ENCODE results near the gene WFS1. TPM values are rescaled to one million over a fixed set of nuclear protein-coding genes. Genes with fewer than 3 reads are reported as not detected.

The WFS1 gene
- total and polyA plus RNA-seq, 2 of the 4 experiments (the other 2 are of a cell fraction): 9.7 to 42.4 TPM

DNA sequence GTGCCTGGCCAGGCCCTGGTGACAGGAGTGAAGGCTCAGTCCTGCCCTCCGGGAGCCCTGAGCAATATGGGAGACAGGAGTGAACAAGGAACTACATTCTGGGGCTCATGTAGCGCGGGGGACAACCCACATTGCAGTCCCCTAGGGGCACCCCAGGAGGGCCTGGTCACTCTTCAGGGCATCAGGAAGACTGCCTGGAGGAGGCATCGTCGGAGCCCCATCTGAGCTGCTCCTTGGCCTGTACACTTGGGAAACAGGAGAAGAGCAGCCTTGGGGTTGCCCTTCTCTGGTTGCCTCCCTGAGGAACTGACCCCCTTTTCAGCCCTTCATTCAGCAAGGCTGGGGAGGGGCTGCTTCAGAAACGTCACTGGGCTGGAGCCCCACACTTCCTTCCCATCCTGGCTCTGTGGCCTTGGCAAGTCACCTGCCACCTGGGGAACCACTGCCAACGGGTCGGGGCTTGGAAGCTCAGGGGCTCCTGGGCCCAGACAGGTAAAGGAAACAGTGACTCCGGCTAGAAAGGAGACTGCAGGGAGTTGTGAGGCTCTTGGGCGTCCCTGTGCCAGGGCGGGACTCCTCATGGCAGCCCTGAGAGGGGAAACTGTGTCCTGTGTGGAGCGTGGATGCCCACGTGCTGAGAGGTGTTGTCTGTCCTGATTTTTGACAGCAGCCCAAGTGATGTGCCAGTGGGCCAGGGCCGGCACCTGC lies 10.1 kb downstream of the WFS1 start:
- intact Hi-C loops (cut with micrococcal nuclease): no loop called here
- peaks cover 30% of the 10 kb centered on the region for H3K4me1 ChIP-seq (ENCODE audit: control insufficient read depth, insufficient read depth, low read length)
- dilution Hi-C loops (cut with HindIII; ENCODE audit: low sequenced_read_pairs, unreplicated experiment): no loop called here
- H3K9me3 ChIP-seq (ENCODE audit: control insufficient read depth, insufficient read depth, low read length): no peaks in the 10 kb centered on the region
- no peak overlapping the region for H3K9ac ChIP-seq (ENCODE audit: low read depth, low read length)
- WGBS, 2 experiments (ENCODE audit: extremely low coverage in 2 of 2, insufficient read length in 1 of 2): 100% methylated on average over 5 of the region's 14 CpGs; no CpG with 5 or more reads in 1 of the 2 experiments
- peaks cover 40% of the 10 kb centered on the region; the same call in 1 of the 2 replicates for H3K36me3 ChIP-seq (ENCODE audit: control insufficient read depth, insufficient read depth, low read length)
- no peak for ATAC-seq (ENCODE audit: low read depth)
- no peak overlapping the region for H3K27ac ChIP-seq (ENCODE audit: insufficient read depth, low read length)
- POLR2A ChIA-PET (ENCODE audit: unreplicated experiment): no interaction called here
- H2AK5ac ChIP-seq (ENCODE audit: low read depth, low read length): no peak overlapping the region
- no peak overlapping the region for H3K4ac ChIP-seq (ENCODE audit: low read depth, low read length)
- H3K18ac ChIP-seq (ENCODE audit: low read depth, low read length): no peak overlapping the region
- H3K27me3 ChIP-seq (ENCODE audit: control insufficient read depth, insufficient read depth, low read length): no peaks in the 10 kb centered on the region
- no peak overlapping the region for H2AFZ ChIP-seq (replicated peaks; ENCODE audit: low read length, poor library complexity)
- in situ Hi-C loops (cut with MboI; ENCODE audit: low sequenced_read_pairs): no loop called here
- BruUV-seq (replicated peaks): no TSS peak
- peaks cover 75% of the 10 kb centered on the region for H4K20me1 ChIP-seq (ENCODE audit: insufficient read depth, low read length)
- H3K14ac ChIP-seq (replicated peaks; ENCODE audit: low read depth, low read length): no peak overlapping the region
- no peak overlapping the region for H3K56ac ChIP-seq (ENCODE audit: extremely low read depth, insufficient read depth, low read length)
- no peak overlapping the region for H2BK5ac ChIP-seq (ENCODE audit: low read depth, low read length, poor library complexity, severe bottlenecking)
- no peak overlapping the region for H2BK15ac ChIP-seq (ENCODE audit: low read depth, low read length)
- no peak overlapping the region for H4K8ac ChIP-seq (ENCODE audit: low read depth in 2 of 2, low read length in 2 of 2)
- CTCF ChIA-PET: interaction anchor here (0.9 kb wide), 1 partner anchor 48 kb away, joined by 3 read pairs; no protein-coding TSS in a partner anchor
- H3K9me1 ChIP-seq (ENCODE audit: insufficient read depth, low read length): peaks cover 15% of the 10 kb centered on the region
- no peak overlapping the region for H4K91ac ChIP-seq (ENCODE audit: insufficient read depth, low read depth, low read length)
- H2BK120ac ChIP-seq (ENCODE audit: low read depth, low read length): no peak overlapping the region
- DNase-seq: no peak
- no peak overlapping the region for H2AK9ac ChIP-seq (replicated peaks; ENCODE audit: low read depth, low read length, poor library complexity)
- H3K79me1 ChIP-seq (ENCODE audit: low read depth in 1 of 2, low read length in 2 of 2): peaks cover 9 to 53% of the 10 kb centered on the region in 2 experiments
- no peak overlapping the region for H2BK20ac ChIP-seq (ENCODE audit: low read depth, low read length)
- no peak overlapping the region for H3K4me3 ChIP-seq (ENCODE audit: insufficient read depth, low read depth, low read length)
- H3K23ac ChIP-seq (ENCODE audit: low read depth, low read length): no peak overlapping the region
- no peak overlapping the region for H4K5ac ChIP-seq (ENCODE audit: low read depth, low read length)
- H3K4me2 ChIP-seq (ENCODE audit: low read depth, low read length): no peak overlapping the region
- TF ChIP-seq BHLHE40 (IDR thresholded peaks at IDR 0.05; ENCODE audit: low read depth, low read length) (no peak), MAFK (IDR thresholded peaks at IDR 0.05; ENCODE audit: low read depth, low read length) (no peak), MXI1 (IDR thresholded peaks at IDR 0.05; ENCODE audit: borderline replicate concordance, low read depth, low read length) (no peak), CHD1 (IDR thresholded peaks at IDR 0.05; ENCODE audit: low read depth, low read length) (no peak), NFE2L2 (IDR thresholded peaks at IDR 0.05; ENCODE audit: low read depth, low read length) (no peak), CEBPB (IDR thresholded peaks at IDR 0.05; ENCODE audit: low read depth, low read length) (no peak)
- TF ChIP-seq, protein P1, sequence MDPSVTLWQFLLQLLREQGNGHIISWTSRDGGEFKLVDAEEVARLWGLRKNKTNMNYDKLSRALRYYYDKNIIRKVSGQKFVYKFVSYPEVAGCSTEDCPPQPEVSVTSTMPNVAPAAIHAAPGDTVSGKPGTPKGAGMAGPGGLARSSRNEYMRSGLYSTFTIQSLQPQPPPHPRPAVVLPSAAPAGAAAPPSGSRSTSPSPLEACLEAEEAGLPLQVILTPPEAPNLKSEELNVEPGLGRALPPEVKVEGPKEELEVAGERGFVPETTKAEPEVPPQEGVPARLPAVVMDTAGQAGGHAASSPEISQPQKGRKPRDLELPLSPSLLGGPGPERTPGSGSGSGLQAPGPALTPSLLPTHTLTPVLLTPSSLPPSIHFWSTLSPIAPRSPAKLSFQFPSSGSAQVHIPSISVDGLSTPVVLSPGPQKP (IDR thresholded peaks at IDR 0.05; ENCODE audit: borderline replicate concordance, low read depth, low read length): no peak
- TF ChIP-seq, protein P2, sequence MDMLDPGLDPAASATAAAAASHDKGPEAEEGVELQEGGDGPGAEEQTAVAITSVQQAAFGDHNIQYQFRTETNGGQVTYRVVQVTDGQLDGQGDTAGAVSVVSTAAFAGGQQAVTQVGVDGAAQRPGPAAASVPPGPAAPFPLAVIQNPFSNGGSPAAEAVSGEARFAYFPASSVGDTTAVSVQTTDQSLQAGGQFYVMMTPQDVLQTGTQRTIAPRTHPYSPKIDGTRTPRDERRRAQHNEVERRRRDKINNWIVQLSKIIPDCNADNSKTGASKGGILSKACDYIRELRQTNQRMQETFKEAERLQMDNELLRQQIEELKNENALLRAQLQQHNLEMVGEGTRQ (IDR thresholded peaks at IDR 0.05; ENCODE audit: low read depth, low read length): no peak
- TF ChIP-seq, protein P3, sequence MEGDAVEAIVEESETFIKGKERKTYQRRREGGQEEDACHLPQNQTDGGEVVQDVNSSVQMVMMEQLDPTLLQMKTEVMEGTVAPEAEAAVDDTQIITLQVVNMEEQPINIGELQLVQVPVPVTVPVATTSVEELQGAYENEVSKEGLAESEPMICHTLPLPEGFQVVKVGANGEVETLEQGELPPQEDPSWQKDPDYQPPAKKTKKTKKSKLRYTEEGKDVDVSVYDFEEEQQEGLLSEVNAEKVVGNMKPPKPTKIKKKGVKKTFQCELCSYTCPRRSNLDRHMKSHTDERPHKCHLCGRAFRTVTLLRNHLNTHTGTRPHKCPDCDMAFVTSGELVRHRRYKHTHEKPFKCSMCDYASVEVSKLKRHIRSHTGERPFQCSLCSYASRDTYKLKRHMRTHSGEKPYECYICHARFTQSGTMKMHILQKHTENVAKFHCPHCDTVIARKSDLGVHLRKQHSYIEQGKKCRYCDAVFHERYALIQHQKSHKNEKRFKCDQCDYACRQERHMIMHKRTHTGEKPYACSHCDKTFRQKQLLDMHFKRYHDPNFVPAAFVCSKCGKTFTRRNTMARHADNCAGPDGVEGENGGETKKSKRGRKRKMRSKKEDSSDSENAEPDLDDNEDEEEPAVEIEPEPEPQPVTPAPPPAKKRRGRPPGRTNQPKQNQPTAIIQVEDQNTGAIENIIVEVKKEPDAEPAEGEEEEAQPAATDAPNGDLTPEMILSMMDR (conservative IDR thresholded peaks at IDR 0.05; ENCODE audit: low read depth, low read length): no peak

Data from IMR-90 (cell line).